ENCODE measurements around the gene HSPBP1.

The HSPBP1 gene

GRCh38 chr19:55273978-55274707 lies 5.8 kb downstream of the HSPBP1 start:
- DNase-seq: no peak

GRCh38 chr19:55272142-55272541 lies 7.8 kb downstream of the HSPBP1 start:
- DNase-seq: no peak

GRCh38 chr19:55270172-55270942 lies 9.6 kb downstream of the HSPBP1 start:
- no peak for DNase-seq

GRCh38 chr19:55269299-55269698 lies 10.6 kb downstream of the HSPBP1 start:
- DNase-seq: no peak

GRCh38 chr19:55266840-55267239 lies 13.1 kb downstream of the HSPBP1 start:
- DNase-seq: no peak

GRCh38 chr19:55266404-55266803 lies 13.5 kb downstream of the HSPBP1 start:
- no peak for DNase-seq

- DNase-seq: no peak
These were observed 14.1 kb downstream of the HSPBP1 start for GRCh38 chr19:55265723-55266386.

GRCh38 chr19:55265173-55265572 lies 14.7 kb downstream of the HSPBP1 start:
- DNase-seq: no peak

- no peak for DNase-seq
These were observed 15.4 kb downstream of the HSPBP1 start for GRCh38 chr19:55264531-55264930.

- DNase-seq: no peak
These were observed 17.6 kb downstream of the HSPBP1 start for GRCh38 chr19:55262359-55262758.

- DNase-seq: no peak
These were observed 18.2 kb downstream of the HSPBP1 start for GRCh38 chr19:55261671-55262126.

- DNase-seq: no peak
These were observed 20.2 kb downstream of the HSPBP1 start for GRCh38 chr19:55259540-55260210.

- peak; percentile 100 for DNase-seq
These were observed 20.9 kb downstream of the HSPBP1 start, which contains the start of gene PPP6R1 for GRCh38 chr19:55258828-55259539. TSS of gene PPP6R1 (minus strand) at chr19:55259017. CDS start at chr19:55247103, 11,914 bp downstream.

GRCh38 chr19:55258476-55258827 lies 21.5 kb downstream of the HSPBP1 start:
- no peak for DNase-seq

- DNase-seq: no peak
These were observed 22.2 kb downstream of the HSPBP1 start for GRCh38 chr19:55257461-55258420.

- no peak for DNase-seq
These were observed 23.1 kb downstream of the HSPBP1 start for GRCh38 chr19:55256562-55257460.

GRCh38 chr19:55255618-55256423 lies 24.1 kb downstream of the HSPBP1 start:
- peak; percentile 63 for DNase-seq

- no peak for DNase-seq
These were observed 25.3 kb downstream of the HSPBP1 start for GRCh38 chr19:55254625-55254977.

Measured in KG1 (cell line).